Psoas muscle (tissue), 8 donors: ENCODE measurements around the gene SIRT2. TPM values are rescaled to one million over a fixed set of nuclear protein-coding genes. Genes with fewer than 3 reads are reported as not detected.
"Not testable (repeated sequence)": the region's sequence is repeated elsewhere in the genome, so short reads cannot be mapped to it uniquely, and the experiment has no call there.

Source experiments
- ATAC-seq, 4 donors: fragments of 200-7000 bp; cut with Tn5 transposase; one replicate each; pipeline ENCODE4 v1.9.1; 2020; ENCODE audit warnings: moderate library complexity in 3 of 4, mild to moderate bottlenecking in 2 of 4
- DNase-seq, 2 donors: peaks; one replicate each; pipeline ENCODE4 v3.0.0-alpha.2; 2020
- H3K27ac ChIP-seq: fragments of 200-600 bp; one replicate; pipeline ENCODE4 v1.8.0; 2022
- H3K27me3 ChIP-seq, 3 donors: fragments of 200-600 bp in 1 of 3; one replicate each; pipeline versions ENCODE4 v1.6.1 to v1.8.0; 2013 to 2022; ENCODE audit warnings: low read length in 2 of 3, mild to moderate bottlenecking in 2 of 3, moderate library complexity in 1 of 3; ENCODE audit not compliant: insufficient read depth in 3 of 3
- H3K36me3 ChIP-seq, 2 donors: fragments of 200-600 bp in 1 of 2; one replicate each; pipeline versions ENCODE4 v1.6.1 to v1.8.0; 2013 to 2022; ENCODE audit warnings: low read depth in 1 of 2, mild to moderate bottlenecking in 1 of 2, moderate library complexity in 1 of 2; ENCODE audit not compliant: insufficient read depth in 1 of 2
- H3K4me1 ChIP-seq: fragments of 200-600 bp; one replicate; pipeline ENCODE4 v1.8.0; 2022
- H3K4me3 ChIP-seq: fragments of 200-600 bp; one replicate; pipeline ENCODE4 v1.8.0; 2022; ENCODE audit warnings: mild to moderate bottlenecking
- H3K9me3 ChIP-seq: fragments of 200-600 bp; one replicate; pipeline ENCODE4 v1.8.0; 2022
- WGBS, 3 donors: extraction: QIAGEN DNeasy Blood & Tissue Kit; methylation state at CpG; one replicate each; pipeline versions ENCODE4 v1.1.6 to v1.1.7; 2013; 5-methylcytosine and 5-hydroxymethylcytosine counted together
- intact Hi-C, 2 donors: fragments of 100-400 bp; cut with DNase I; formaldehyde crosslinking; loops; one replicate each; pipeline versions ENCODE4 v1.11.0 to v1.14.2; 2022
- polyA plus RNA-seq, 3 donors: library from polyadenylated mRNA; stranded (reverse); fragments of 200-250 nt; gene quantifications; one replicate each; pipeline ENCODE4 v1.2.3, GENCODE V29; 2013
- total RNA-seq, 4 donors: library from RNA; stranded (reverse); fragmentation: NEBNext Ultra II Directional in 2 of 4; extraction: Animal tissue kit (Norgen Biotek cat#: 25700) in 2 of 4; gene quantifications; one replicate each; pipeline versions ENCODE4 v1.2.1 to v1.2.4, GENCODE V29; 2021 to 2023
- TF ChIP-seq, protein P1 (sequence below): fragments of 200-600 bp; IDR thresholded peaks from one replicate; pipeline ENCODE4 v1.8.0; 2022; ENCODE audit warnings: antibody characterized with exemption
- donor health status: healthy with polysubstance abuse.
- donor health status: DM: no; HTN: no; CAD: no; lungs with moderate emphysema.
- donor health status: Bipolar disorder and iron deficiency.
- donor health status: healthy.
- donor health status: DM: yes; HTN: yes; CAD: no.
- donor health status: DM: no; HTN: no; CAD: no.
- donor health status: DM: no; HTN: no; CAD: no.
- donor health status: DM: yes; HTN: yes; CAD: no.

SIRT2 gene
- total and polyA plus RNA-seq, 7 donors = 133 to 260 (median 156) TPM

DNA sequence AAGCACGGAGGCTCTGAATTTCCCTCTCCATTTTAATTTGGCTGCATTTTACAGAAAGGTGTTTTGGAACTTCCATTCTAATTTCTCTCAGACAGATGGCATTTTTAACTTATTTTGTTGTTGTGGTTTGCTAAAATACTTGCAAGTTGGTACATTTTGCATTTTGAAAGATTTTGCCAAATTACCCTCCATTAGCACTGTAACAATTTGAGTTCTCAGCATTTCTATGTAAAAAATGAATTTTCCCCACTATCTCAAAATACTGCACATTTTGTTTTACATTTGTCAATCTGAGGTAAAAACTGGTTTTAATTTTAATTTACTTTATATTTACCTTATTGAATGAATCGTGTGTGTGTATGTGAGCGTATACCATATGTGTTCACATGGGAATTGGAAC lies 42.6 kb downstream of the SIRT2 start:
- ATAC-seq (no peak), DNase-seq (no peak)
- Histone ChIP-seq H3K36me3 (no peaks in the 10 kb centered on the region), H3K27me3 (no peaks in the 10 kb centered on the region), H3K27ac (no peak overlapping the region), H3K9me3 (no peaks in the 10 kb centered on the region), H3K4me3 (no peak overlapping the region), H3K4me1 (peaks cover 3% of the 10 kb centered on the region)
- WGBS, 3 donors = 75 to 89% (median 88%) methylated on average over 3 of the region's 3 CpGs
- TF ChIP-seq, protein P1, sequence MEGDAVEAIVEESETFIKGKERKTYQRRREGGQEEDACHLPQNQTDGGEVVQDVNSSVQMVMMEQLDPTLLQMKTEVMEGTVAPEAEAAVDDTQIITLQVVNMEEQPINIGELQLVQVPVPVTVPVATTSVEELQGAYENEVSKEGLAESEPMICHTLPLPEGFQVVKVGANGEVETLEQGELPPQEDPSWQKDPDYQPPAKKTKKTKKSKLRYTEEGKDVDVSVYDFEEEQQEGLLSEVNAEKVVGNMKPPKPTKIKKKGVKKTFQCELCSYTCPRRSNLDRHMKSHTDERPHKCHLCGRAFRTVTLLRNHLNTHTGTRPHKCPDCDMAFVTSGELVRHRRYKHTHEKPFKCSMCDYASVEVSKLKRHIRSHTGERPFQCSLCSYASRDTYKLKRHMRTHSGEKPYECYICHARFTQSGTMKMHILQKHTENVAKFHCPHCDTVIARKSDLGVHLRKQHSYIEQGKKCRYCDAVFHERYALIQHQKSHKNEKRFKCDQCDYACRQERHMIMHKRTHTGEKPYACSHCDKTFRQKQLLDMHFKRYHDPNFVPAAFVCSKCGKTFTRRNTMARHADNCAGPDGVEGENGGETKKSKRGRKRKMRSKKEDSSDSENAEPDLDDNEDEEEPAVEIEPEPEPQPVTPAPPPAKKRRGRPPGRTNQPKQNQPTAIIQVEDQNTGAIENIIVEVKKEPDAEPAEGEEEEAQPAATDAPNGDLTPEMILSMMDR = no peak
- intact Hi-C loops = no loop called here

DNA sequence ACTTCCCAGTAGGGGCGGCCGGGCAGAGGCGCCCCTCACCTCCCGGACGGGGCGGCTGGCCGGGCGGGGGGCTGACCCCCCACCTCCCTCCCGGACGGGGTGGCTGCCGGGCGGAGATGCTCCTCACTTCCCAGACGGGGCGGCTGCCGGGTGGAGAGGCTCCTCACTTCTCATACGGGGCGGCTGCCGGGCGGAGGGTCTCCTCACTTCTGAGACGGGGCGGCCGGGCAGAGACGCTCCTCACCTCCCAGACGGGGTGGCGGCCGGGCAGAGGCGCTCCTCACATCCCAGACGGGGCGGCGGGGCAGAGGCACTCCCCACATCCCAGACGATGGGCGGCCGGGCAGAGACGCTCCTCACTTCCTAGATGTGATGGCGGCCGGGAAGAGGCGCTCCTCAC lies 43.7 kb downstream of the SIRT2 start:
- H3K27ac ChIP-seq, ATAC-seq, H3K27me3 ChIP-seq, H3K4me3 ChIP-seq, DNase-seq, H3K9me3 ChIP-seq, intact Hi-C loops, H3K4me1 ChIP-seq, H3K36me3 ChIP-seq: not testable (repeated sequence)
- 91 to 97% (median 96%) methylated on average over 11 to 27 of the region's 37 CpGs for WGBS, 3 donors

DNA sequence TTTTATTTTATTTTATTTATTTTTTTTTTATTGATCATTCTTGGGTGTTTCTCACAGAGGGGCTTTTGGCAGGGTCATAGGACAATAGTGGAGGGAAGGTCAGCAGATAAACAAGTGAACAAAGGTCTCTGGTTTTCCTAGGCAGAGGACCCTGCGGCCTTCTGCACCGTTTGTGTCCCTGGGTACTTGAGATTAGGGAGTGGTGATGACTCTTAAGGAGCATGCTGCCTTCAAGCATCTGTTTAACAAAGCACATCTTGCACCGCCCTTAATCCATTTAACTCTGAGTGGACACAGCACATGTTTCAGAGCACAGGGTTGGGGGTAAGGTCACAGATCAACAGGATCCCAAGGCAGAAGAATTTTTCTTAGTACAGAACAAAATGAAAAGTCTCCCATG lies 44.5 kb downstream of the SIRT2 start:
- intact Hi-C loops = loop anchor here in 1 of 2 donors (5.0 kb wide), 1 partner anchor 37 kb away; no protein-coding TSS in a partner anchor
- not testable (repeated sequence) for ATAC-seq
- WGBS, 3 donors = 52 to 66% (median 54%) methylated on average over 2 to 3 of the region's 3 CpGs

DNA sequence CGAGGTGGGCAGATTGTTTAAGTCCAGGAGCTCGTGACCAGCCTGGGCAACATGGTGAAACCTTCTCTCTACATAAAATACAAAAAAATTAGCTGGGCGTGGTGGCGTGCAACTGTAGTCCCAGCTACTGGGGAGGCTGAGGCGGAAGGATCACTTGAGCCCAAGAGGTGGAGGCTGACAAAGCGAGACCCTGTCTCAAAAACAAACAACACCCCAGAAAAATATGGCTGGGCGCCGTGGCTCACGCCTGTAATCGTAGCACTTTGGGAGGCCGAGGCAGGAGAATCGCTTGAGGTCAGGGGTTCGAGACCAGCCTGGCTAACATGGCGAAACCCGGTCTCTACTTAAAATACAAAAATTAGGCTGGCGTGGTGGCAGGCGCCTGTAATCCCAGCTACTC lies 46.2 kb downstream of the SIRT2 start:
- ATAC-seq (no peak), DNase-seq (no peak)
- WGBS, 3 donors = 86 to 91% (median 89%) methylated on average over 17 of the region's 17 CpGs
- H3K9me3 ChIP-seq = no peaks in the 10 kb centered on the region
- H3K27me3 ChIP-seq = no peaks in the 10 kb centered on the region
- H3K4me1 ChIP-seq = peaks cover 15% of the 10 kb centered on the region
- TF ChIP-seq, protein P1 = no peak
- peak overlapping the region; percentile 98 for H3K27ac ChIP-seq
- peaks cover 0 to 4% of the 10 kb centered on the region in 2 donors for H3K36me3 ChIP-seq
- intact Hi-C loops = loop anchor here in 1 of 2 donors (5.0 kb wide), 1 partner anchor 39 kb away; no protein-coding TSS in a partner anchor
- peak overlapping the region; percentile 92 for H3K4me3 ChIP-seq

More for the DNA sequence above, 44.5 kb downstream of the SIRT2 start:
- H3K27me3 ChIP-seq, H3K4me3 ChIP-seq, H3K4me1 ChIP-seq, H3K27ac ChIP-seq, DNase-seq, H3K36me3 ChIP-seq, H3K9me3 ChIP-seq: not testable (repeated sequence)

DNA sequence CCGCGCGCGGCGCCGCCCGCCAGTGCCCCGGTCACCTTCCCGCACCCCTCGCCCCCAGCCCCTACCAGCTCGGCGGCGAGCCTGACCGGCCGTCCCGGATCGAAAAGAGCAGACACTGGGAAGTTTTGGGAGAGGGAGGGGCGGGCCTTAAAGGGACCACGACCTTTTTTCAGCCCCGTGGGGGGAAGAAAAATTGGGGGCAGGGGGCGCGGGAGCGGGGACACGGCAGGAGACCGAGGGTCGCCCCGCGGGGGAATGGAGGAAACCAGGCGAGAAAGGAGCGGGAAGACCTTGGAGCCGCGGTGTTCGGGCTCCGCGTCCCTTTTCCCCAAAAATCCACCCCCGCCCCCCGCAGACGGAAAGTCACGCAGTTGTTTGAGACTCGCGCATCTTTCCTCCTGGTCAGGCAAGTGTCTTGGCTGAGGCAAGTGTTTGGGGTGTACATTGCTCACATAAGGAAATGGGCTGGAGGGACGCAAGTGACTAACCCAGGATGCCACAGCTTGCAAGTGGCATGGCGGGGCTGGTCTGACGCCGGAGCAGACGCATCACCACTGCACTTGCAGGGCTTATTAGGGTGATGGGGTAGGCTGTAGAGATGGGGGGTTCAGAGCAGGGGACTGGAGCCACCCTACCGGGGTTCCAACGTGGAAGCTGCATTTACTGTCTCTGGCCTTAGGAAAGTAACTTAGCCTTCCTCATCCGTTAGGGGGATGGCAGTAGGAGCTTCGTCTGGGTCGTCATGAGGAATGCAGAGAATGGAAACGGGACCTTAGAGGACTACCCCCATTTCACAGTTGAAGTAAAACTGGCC lies 47.0 kb downstream of the SIRT2 start:
- no peak for ATAC-seq
- 1% methylated on average over 44 to 52 of the region's 52 CpGs for WGBS, 3 donors

More for the DNA sequence above, 47.0 kb downstream of the SIRT2 start:
- intact Hi-C loops = loop anchor here in 1 of 2 donors (5.0 kb wide), 1 partner anchor 40 kb away; no protein-coding TSS in a partner anchor
- Histone ChIP-seq H3K4me1 (peaks cover 22% of the 10 kb centered on the region), H3K36me3 (peaks cover 0 to 12% of the 10 kb centered on the region in 2 donors), H3K27ac (peak overlapping the region; percentile 98), H3K9me3 (no peaks in the 10 kb centered on the region), H3K27me3 (no peaks in the 10 kb centered on the region), H3K4me3 (peak overlapping the region; percentile 92)
- TF ChIP-seq, protein P1 = no peak
- DNase-seq = peak; percentile 56 to 84
